Measurements from ENCODE around the gene SWT1. TPM values are rescaled to one million over a fixed set of nuclear protein-coding genes. Genes with fewer than 3 reads are reported as not detected.
"Not testable (repeated sequence)": the region's sequence is repeated elsewhere in the genome, so short reads cannot be mapped to it uniquely, and the experiment has no call there.

SWT1 gene
- total RNA-seq, 1 donor from 2014 or later = 4.6 TPM

DNA sequence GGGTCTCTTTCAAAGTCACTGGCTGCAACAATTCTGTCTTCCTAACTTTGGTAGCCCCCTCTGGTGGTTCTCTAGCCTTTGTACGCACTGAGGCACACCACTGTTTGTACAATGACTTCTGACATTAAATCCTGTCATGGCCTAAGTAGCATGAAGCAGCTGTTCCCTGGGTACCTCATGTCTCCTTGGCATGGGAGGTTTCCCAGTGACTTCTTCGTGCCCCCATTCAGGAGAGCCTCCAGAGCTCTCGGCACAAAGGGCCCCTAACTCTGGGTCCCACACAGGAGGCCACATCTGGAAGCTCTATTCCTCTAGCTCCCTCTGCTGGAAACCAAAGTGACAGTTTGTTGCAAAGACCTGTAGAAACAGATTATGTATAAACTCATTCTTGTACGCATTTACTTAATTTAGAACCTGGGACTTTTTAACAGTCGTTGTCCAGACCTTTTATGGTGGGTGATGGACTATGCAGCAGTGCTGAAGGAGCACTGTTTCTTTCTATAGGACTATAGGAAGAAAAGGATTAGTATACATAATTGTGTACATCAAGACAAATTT is 13.4 kb downstream of the SWT1 start:
- peak; percentile 49 for DNase-seq (ENCODE audit: low read depth)

DNA sequence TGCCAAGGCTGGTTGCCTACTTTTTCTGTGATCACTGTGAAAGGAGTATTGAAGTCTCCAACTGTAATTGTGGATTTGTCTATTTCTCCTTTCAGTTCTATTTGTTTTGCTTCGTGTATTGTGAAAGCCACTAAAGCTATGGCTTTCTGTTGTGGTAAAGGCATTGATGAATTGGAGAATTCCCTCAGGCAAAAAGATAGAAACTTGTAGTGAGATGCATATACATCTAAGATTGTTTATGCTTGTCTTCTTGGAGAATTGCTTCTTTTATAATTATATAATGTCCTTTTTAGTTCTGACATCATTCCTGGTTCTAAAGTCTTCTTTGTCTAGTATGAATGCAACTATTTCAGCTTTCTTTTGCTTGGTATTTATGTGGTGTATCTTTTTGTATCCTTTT is 36.8 kb downstream of the SWT1 start:
- no peak for DNase-seq (ENCODE audit: low read depth)

GRCh38 chr1:185198712-185199111 is 41.7 kb downstream of the SWT1 start:
- DNase-seq (ENCODE audit: low read depth) = not testable (repeated sequence)

DNA sequence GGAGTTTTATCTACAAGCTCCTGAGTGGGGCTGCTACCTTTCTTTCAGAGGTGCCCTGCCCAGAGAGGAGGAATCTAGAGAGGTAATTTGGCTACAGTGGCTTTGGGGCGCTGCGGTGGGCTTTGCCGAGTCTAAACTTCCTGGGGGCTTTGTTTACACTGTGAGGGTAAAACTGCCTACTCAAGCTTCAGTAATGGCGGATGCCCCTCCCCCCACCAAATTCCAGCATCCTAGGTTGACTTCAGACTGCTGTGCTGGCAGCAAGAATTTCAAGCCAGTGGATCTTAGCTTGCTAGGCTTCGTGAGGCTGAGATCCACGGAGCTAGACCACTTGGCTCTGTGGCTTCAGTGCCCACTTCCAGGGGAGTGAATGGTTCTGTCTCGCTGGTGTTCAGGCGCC is 43.9 kb downstream of the SWT1 start:
- DNase-seq (ENCODE audit: low read depth) = no peak

DNA sequence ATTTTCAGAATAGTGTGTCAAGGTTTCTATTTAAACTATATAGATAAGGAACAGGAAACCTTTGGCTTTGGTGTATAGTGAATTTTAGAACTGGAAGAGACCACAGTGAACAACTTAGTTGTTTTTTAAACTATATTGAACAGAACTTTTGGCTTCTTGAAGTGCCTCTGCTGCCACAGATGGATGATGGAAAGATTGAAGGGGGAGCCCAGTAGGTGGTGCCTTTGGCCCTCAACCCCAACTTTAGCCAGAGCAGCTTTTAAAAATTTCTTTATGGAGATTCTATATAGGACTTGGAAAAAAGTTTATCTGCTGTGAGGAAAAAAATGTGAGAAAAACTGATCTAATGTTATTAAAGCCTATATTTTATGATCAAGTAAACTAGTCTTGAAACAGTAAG is 50.2 kb downstream of the SWT1 start:
- no peak for DNase-seq (ENCODE audit: low read depth)

DNA sequence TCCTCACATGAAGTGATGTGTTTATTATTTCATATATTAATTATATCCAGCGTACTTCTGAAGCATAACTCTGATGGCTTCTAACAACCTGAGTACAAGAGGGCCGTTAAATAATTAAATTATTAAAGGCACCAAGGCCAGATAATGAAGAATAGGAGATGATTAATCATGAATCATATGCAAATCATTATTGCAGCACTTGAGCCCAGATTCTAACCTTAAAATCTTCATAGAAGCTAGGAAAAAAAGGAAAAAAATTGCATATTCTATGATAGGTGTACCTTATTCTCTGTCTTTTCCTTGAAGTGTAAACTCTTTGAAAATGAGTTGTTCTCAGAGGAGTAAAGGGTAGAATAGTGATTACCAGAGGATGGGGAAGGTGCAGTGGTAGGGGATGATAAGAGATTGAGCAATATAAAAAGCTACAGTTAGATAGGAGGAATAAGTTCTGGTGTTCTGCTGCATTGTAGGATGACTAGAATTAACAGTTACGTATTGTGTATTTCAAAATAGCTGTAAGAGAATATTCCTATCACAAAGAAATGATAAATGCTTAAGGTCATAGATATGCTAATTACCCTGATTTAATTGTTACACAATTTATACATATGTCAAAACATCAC is 51.1 kb downstream of the SWT1 start:
- DNase-seq (ENCODE audit: low read depth) = no peak

DNA sequence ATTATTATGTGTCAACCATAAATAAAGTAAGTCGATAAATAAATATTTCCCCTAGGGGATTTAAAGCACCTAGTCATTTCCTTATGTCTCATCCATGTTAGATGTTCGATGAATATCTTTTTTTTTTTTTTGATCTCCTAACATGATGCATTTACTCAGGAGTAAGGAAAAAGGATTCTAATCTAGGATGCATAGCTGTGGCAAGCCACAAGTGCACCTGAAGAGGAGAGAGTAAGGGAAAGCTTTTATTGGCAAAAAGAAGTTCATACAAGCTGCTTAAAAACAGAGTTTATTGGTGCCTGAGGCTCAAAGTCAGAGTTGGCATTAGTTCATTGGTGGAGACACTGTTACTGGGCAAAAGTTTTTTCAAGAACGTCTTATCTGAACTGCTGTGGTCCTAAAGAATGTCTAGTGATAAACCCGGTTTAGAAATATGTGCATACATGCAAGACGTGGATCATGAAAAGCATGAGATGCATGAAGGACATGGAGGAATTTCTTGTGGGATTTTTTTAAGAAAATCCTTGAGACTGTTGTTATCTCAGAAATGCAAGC is 51.7 kb downstream of the SWT1 start:
- DNase-seq (ENCODE audit: low read depth) = no peak

DNA sequence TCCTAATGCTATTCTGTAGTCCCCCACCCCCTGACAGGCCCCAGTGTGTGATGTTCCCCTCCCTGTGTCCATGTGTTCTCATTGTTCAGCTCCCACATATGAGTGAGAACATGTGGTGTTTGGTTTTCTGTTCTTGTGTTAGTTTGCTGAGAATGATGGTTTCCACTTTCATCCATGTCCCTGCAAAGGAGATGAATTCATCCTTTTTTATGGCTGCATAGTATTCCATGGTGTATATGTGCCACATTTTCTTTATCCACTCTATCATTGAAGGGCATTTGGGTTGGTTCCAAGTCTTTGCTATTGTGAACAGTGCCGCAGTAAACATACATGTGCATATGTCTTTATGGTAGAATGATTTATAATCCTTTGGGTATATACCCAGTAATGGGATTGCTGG is 52.4 kb downstream of the SWT1 start:
- DNase-seq (ENCODE audit: low read depth) = not testable (repeated sequence)

DNA sequence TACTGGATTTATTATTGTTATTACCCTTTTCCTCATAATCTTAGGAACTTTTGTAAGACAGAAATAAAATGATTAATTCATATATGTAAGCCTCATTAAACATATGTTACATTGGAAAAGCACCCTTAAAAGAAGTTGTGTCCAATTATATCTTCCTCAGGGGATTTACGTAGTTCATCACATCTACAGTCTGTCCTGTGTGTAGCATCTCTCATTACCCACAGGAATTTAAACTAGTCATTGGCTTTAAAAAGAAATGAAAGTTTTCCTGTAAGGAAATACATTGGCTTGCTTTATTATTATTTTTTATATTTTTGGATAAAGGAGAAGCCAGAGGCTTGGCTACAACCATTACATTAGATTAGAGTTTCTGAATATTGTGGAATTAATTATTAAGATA is 56.1 kb downstream of the SWT1 start:
- peak; percentile 56 for DNase-seq (ENCODE audit: low read depth)

- no peak for DNase-seq (ENCODE audit: low read depth)
Measured at GRCh38 chr1:185215911-185216310, 58.9 kb downstream of the SWT1 start.

- DNase-seq (ENCODE audit: low read depth) = no peak
Measured at GRCh38 chr1:185224132-185224531, 67.2 kb downstream of the SWT1 start.

DNA sequence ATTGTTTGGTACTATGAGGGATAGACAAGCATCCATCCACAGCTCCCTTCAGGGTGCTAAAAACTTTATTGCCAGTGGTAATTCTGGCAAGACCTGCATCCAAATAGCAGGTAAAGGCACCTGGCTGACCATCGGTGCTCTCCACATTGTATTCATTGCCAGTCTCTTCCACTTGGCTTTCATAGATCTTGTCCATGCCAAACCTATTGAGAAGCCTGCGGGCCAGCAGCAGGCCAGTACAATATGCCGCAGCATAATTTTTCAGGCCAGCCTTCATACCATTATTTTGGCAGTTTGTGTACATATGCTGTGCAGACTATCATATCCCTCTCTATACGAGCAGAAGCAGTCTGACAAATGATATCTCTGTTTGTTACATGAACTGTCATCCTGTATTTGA is 70.2 kb downstream of the SWT1 start:
- DNase-seq (ENCODE audit: low read depth) = no peak

DNA sequence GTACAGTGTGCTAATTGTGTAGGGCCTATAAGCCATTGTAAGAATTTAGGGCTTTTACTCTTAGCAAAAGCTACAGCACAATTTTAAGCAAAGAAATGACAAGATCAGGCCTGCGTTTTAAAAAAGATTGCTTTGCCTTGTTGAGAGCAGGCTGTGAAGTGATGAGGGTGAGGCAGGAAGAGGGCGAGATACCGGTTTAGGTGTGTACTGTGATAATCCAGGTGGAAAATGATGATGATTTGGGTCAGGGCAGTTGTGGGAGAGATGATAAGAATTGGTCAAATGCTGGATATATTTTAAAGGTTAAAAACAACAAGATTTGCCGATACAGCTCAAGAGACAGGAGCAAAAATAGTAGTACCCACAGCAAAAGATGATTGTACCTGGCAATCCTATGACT is 72.0 kb downstream of the SWT1 start:
- DNase-seq (ENCODE audit: low read depth) = no peak

DNA sequence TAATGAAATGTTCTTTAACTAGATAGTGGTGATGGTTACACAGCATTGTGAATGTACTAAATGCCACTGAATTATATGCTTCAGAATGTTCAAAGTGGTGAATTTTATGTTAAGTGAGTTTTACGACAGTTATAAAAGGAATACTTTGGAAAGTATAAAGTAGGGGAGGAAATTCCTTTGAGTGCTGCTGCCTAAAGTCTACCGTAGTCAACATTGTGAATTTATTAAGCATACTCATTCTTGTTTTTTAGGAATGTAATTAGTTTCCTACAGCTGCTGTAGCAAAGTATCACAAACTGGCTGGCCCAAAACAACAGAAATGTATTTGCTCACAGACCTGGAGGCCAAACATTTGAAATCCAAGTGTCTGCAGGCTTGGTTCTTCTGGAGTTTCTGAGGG is 73.0 kb downstream of the SWT1 start:
- DNase-seq (ENCODE audit: low read depth) = no peak

GRCh38 chr1:185232874-185233273 is 75.9 kb downstream of the SWT1 start:
- DNase-seq (ENCODE audit: low read depth) = no peak

GRCh38 chr1:185234183-185234582 is 77.2 kb downstream of the SWT1 start:
- not testable (repeated sequence) for DNase-seq (ENCODE audit: low read depth)

GRCh38 chr1:185237176-185237575 is 80.2 kb downstream of the SWT1 start:
- DNase-seq (ENCODE audit: low read depth) = not testable (repeated sequence)

DNA sequence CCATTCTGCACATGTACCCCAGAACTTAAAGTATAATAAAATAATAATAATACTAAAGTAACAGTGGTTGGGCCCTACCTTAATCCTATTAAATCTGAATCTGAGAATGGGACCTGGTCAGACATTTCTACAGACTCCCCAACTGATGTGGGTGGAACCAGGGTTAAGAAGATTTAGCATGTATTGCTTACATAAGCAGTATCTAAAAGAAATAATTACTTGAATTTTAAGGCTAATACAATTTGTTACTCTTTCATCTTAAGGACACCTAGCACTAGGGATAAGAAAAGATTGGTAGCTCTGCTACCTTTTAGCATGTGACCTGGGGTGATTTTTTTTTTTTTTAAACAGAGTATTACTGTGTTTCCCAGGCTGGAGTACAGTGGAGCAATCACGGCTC is 80.7 kb downstream of the SWT1 start:
- no peak for DNase-seq (ENCODE audit: low read depth)

GRCh38 chr1:185238447-185238846 is 81.5 kb downstream of the SWT1 start:
- peak; percentile 5 for DNase-seq (ENCODE audit: low read depth)

DNA sequence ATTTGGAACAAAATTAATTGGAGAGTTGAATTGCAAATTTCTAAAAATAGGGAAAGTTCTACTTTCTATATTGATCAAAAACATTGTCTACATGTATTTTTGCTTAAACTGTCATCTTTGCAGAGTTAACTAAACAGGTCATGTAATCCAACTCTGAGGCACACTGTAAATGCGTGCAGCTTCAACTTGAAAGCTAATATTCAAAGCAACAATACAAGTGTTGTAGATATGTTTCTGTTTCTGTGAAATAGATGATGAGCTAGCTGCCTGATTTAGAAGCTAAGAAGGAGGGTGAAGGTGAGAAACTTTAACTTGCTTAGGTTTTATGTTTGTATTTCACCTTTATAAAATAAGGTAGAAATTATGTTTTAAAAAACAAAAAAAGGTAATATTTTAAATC is 82.9 kb downstream of the SWT1 start:
- no peak for DNase-seq (ENCODE audit: low read depth)

GRCh38 chr1:185241127-185241526 is 84.2 kb downstream of the SWT1 start:
- DNase-seq (ENCODE audit: low read depth) = no peak

- peak; percentile 9 for DNase-seq (ENCODE audit: low read depth)
Measured at GRCh38 chr1:185244015-185244747, 87.2 kb downstream of the SWT1 start.

DNA sequence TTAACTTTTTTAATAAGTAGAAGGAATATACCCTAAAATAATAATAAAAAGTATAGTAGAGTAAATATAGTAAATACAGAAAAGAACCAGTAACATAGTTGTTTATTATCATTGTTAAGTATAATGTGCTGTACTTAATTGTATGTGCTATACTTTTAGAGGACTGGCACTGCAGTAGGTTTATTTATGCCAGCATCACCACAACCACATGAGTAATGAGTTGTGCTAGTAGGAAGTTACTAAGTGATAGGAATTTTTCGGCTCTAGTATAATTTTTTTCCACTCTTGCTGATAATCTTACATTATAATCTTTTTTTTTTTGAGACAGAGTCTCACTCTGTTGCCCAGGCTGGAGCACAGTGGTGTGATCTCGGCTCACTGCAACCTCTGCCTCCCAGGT is 88.5 kb downstream of the SWT1 start:
- no peak for DNase-seq (ENCODE audit: low read depth)
